Smooth muscle cell (in vitro differentiated cells): ENCODE data around the gene HAUS2. TPM values are rescaled to one million over a fixed set of nuclear protein-coding genes. Genes with fewer than 3 reads are reported as not detected.
"Not testable (repeated sequence)": the region's sequence is repeated elsewhere in the genome, so short reads cannot be mapped to it uniquely, and the experiment has no call there.

ENCODE experiments used
- DNase-seq: peaks from one replicate; lab custom pipeline; 2025; ENCODE audit not compliant: unreplicated experiment; lab: John Stamatoyannopoulos, UW
- H2AFZ ChIP-seq: fragments of 200-600 bp; sonication (generic); 2 replicates; pipeline ENCODE4 v1.6.0; 2016; ENCODE audit warnings: antibody characterized with exemption, low read depth, mild to moderate bottlenecking
- H3F3A ChIP-seq: fragments of 200-600 bp; sonication (generic); 2 replicates; pipeline ENCODE4 v1.6.0; 2017; ENCODE audit warnings: antibody characterized with exemption, low read depth
- H3K27ac ChIP-seq: fragments of 200-600 bp; sonication (generic); 2 replicates; pipeline ENCODE4 v1.5.1; 2016; ENCODE audit warnings: low read depth, mild to moderate bottlenecking
- H3K27me3 ChIP-seq: fragments of 200-600 bp; sonication (generic); 2 replicates; pipeline ENCODE4 v1.6.1; 2016; ENCODE audit warnings: low read depth, mild to moderate bottlenecking
- H3K36me3 ChIP-seq: fragments of 200-600 bp; sonication (generic); 2 replicates; pipeline ENCODE4 v1.5.1; 2016; ENCODE audit warnings: low read depth
- H3K4me1 ChIP-seq: fragments of 200-600 bp; sonication (generic); 2 replicates; pipeline ENCODE4 v1.5.1; 2016; ENCODE audit warnings: low read depth
- H3K4me2 ChIP-seq: fragments of 200-600 bp; sonication (generic); 2 replicates; pipeline ENCODE4 v1.6.0; 2016; ENCODE audit warnings: mild to moderate bottlenecking
- H3K4me3 ChIP-seq: fragments of 200-600 bp; sonication (generic); 2 replicates; pipeline ENCODE4 v1.5.1; 2016; ENCODE audit warnings: mild to moderate bottlenecking
- H3K79me2 ChIP-seq: fragments of 200-600 bp; sonication (generic); 2 replicates; pipeline ENCODE4 v1.6.0; 2016; ENCODE audit warnings: low read depth, mild to moderate bottlenecking
- H3K9ac ChIP-seq: fragments of 200-600 bp; sonication (generic); 2 replicates; pipeline ENCODE4 v1.6.0; 2016; ENCODE audit warnings: low read depth
- H3K9me3 ChIP-seq: fragments of 200-600 bp; sonication (generic); replicated peaks from 2 replicates; pipeline ENCODE4 v1.5.1; 2016; ENCODE audit warnings: low read depth
- H4K20me1 ChIP-seq: fragments of 200-600 bp; sonication (generic); 2 replicates; pipeline ENCODE4 v1.6.0; 2016; ENCODE audit warnings: low read depth
- WGBS: methylation state at CpG from one replicate; pipeline ENCODE4 v1.1.7; 2016; ENCODE audit warnings: low lambda C conversion rate; 5-methylcytosine and 5-hydroxymethylcytosine counted together
- polyA plus RNA-seq: library from polyadenylated mRNA; unstranded; fragments of >200 nt; fragmentation: Nextera tagmentation; extraction: Ambion mirVana; gene quantifications from 2 replicates; pipeline ENCODE4 v1.2.1, GENCODE V29; 2016
- total RNA-seq: library from RNA; depleted of rRNA; stranded (reverse); fragments of >200 nt; gene quantifications from 2 replicates; pipeline ENCODE4 v1.2.3, GENCODE V29; 2014
- TF ChIP-seq, protein P1 (sequence below): fragments of 200-600 bp; sonication (generic); IDR thresholded peaks from 2 replicates; pipeline ENCODE4 v1.5.1; 2017; ENCODE audit warnings: borderline replicate concordance, mild to moderate bottlenecking, antibody characterized with exemption; ENCODE audit not compliant: insufficient read depth, poor library complexity, severe bottlenecking

Gene HAUS2
- total and polyA plus RNA-seq, 2 experiments from 2014 or later = 18.4 to 88.4 TPM

DNA sequence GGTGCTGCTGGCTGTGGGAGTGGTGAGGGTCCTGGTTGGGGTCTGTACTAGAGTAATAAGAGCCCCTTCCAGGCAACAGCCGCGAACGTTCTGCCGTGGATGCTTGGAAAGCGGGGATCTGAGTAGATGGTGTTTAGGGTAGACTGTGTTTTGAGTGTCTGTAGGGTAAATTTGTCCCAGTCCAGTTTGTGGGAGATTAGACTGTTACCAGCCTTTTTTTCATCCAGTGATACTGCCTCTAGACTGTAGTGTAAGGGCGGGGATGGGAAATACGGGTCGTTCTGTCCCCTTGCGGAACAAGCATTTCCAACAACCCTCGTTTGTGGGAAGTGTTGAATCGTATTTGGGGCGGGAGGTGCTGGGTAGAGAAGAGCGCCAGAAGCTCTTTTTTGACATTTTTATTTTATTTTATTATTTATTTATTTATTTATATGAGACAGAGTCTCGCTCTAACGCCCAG, 424 bp downstream of the HAUS2 start:
- H3K4me1 ChIP-seq = peaks cover 16% of the 10 kb centered on the region
- H4K20me1 ChIP-seq = peaks cover 10% of the 10 kb centered on the region
- H3K27me3 ChIP-seq = no peaks in the 10 kb centered on the region
- peak overlapping the region; percentile 100 for H2AFZ ChIP-seq
- no peaks in the 10 kb centered on the region for H3K9me3 ChIP-seq
- H3K4me2 ChIP-seq = peak overlapping the region; percentile 99
- H3K79me2 ChIP-seq = peaks cover 58% of the 10 kb centered on the region
- TF ChIP-seq, protein P1, sequence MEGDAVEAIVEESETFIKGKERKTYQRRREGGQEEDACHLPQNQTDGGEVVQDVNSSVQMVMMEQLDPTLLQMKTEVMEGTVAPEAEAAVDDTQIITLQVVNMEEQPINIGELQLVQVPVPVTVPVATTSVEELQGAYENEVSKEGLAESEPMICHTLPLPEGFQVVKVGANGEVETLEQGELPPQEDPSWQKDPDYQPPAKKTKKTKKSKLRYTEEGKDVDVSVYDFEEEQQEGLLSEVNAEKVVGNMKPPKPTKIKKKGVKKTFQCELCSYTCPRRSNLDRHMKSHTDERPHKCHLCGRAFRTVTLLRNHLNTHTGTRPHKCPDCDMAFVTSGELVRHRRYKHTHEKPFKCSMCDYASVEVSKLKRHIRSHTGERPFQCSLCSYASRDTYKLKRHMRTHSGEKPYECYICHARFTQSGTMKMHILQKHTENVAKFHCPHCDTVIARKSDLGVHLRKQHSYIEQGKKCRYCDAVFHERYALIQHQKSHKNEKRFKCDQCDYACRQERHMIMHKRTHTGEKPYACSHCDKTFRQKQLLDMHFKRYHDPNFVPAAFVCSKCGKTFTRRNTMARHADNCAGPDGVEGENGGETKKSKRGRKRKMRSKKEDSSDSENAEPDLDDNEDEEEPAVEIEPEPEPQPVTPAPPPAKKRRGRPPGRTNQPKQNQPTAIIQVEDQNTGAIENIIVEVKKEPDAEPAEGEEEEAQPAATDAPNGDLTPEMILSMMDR = no peak
- H3K4me3 ChIP-seq = peak overlapping the region; percentile 100
- H3K36me3 ChIP-seq = peaks cover under 1% of the 10 kb centered on the region
- H3K27ac ChIP-seq = peak overlapping the region; percentile 76
- peak overlapping the region; percentile 94 for H3K9ac ChIP-seq
- DNase-seq = no peak
- under 1% methylated on average over 15 of the region's 15 CpGs for WGBS
- peaks cover 8% of the 10 kb centered on the region for H3F3A ChIP-seq

DNA sequence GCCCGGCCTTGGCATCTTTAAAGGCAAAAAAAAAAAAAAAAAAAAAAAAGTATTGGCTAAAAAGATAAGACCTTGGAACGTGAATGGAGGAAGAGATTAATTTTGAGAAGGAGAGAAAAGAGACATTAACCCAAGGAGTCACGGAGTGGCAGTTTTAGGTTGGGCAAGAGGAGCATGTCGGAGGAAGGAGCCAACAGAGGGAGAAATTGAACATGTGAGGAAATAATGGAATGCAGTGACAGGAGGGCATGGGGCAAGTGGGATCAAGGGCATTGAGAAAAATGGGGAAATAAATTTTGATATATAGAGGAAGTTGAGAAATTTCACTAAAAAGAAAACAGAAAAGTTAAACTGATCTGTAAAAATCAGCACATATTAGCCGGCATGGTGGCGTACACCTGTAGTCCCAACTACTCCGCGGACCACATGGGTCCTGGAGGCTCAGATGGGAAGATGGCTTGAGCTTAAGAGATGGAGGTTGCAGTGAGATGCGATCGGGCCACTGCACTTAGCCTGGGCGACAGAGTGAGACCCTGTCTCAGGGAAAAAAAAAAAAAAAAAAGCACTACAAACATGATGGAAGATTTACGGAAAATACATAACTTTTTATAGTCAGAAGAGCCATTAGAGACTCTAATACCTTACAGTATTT, 1.2 kb downstream of the HAUS2 start:
- H2AFZ ChIP-seq = no peak overlapping the region
- WGBS = 83% methylated on average over 12 of the region's 12 CpGs
- DNase-seq = no peak
- H3K36me3 ChIP-seq = no peaks in the 10 kb centered on the region
- peaks cover 11% of the 10 kb centered on the region for H4K20me1 ChIP-seq
- no peaks in the 10 kb centered on the region for H3K27me3 ChIP-seq
- peaks cover 16% of the 10 kb centered on the region for H3K4me1 ChIP-seq
- peaks cover 66% of the 10 kb centered on the region for H3K79me2 ChIP-seq
- no peaks in the 10 kb centered on the region for H3K9me3 ChIP-seq
- peaks cover 8% of the 10 kb centered on the region for H3F3A ChIP-seq
- H3K27ac ChIP-seq = no peak overlapping the region
- H3K9ac ChIP-seq = peak overlapping the region; percentile 94
- TF ChIP-seq, protein P1 = no peak
- peak overlapping the region; percentile 100 for H3K4me3 ChIP-seq
- peak overlapping the region; percentile 99 for H3K4me2 ChIP-seq

DNA sequence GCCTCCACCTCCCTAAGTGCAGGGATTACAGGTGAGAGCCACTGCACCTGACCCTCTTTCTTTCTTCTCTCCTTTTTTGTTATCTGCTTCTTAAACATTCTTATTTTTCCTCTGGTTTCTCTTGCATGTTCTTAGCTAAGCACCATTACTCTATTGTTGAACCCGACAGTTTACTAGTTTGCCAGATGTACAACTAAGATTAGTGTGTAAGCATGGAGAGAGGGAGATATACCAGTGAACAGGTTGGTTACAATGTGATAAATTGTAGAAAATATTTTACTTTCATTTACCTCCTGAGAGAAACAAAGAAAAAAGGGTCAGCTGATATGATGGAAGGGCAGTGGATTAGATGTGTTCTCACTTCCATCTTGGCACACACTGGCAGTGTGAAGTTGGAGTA, 4.9 kb downstream of the HAUS2 start:
- DNase-seq = no peak
- peaks cover 54% of the 10 kb centered on the region for H3K79me2 ChIP-seq
- TF ChIP-seq, protein P1 = no peak
- no peaks in the 10 kb centered on the region for H3K9me3 ChIP-seq
- H3K4me2 ChIP-seq = no peak overlapping the region
- H3K4me1 ChIP-seq = peaks cover 8% of the 10 kb centered on the region
- H3K27ac ChIP-seq = no peak overlapping the region
- no peaks in the 10 kb centered on the region for H3K27me3 ChIP-seq
- H3F3A ChIP-seq = peaks cover 4% of the 10 kb centered on the region
- peaks cover 11% of the 10 kb centered on the region for H4K20me1 ChIP-seq
- WGBS = 97% methylated on average over 1 of the region's 1 CpG
- H2AFZ ChIP-seq = no peak overlapping the region
- H3K4me3 ChIP-seq = no peak overlapping the region
- H3K36me3 ChIP-seq = no peaks in the 10 kb centered on the region
- H3K9ac ChIP-seq = no peak overlapping the region

DNA sequence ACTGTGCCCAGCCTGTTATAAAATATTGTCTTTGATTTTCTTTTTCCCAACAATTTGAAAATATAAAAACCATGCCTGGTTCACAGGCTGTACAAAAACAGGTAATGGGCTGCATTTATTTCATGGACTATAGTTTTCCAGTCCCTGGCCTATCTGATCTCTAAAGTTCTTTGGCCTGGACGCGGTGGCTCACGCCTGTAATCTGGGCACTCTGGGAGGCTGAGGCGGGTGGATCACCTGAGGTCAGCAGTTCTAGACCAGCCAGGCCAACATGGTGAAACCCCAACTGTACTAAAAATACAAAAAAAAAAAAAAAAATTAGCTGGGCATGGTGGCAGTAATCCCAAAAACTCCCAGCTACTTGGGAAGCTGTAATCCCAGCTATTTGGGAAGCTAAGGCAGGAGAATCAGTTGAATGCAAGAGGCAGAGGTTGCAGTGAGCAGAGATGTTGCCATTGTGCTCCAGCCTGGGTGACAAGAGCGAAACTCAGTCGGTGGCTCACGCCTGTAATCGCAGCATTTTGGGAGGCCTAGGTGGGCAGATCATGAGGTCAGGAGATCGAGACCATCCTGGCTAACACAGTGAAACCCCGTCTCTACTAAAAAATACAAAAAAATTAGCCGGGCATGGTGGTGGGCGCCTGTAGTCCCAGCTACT, 8.0 kb downstream of the HAUS2 start:
- not testable (repeated sequence) for H3K4me2 ChIP-seq, H3F3A ChIP-seq, DNase-seq, H3K9ac ChIP-seq, H3K27me3 ChIP-seq, H3K4me3 ChIP-seq, H2AFZ ChIP-seq, H3K9me3 ChIP-seq, H3K4me1 ChIP-seq, H3K27ac ChIP-seq
- WGBS = 98% methylated on average over 12 of the region's 12 CpGs
- Histone ChIP-seq H4K20me1 (peaks cover 11% of the 10 kb centered on the region), H3K79me2 (peaks cover 34% of the 10 kb centered on the region), H3K36me3 (peaks cover 10% of the 10 kb centered on the region)
